Activated T-cell treated with anti-CD3 and anti-CD28 coated beads, Interleukin-2, amount 50 U/mL, for 48 hours (primary cell): ENCODE data around the gene OAF.
A peak's percentile ranks its signal among the peaks of the same experiment; 100 is the strongest.
"Not testable (repeated sequence)": the region's sequence is repeated elsewhere in the genome, so short reads cannot be mapped to it uniquely, and the experiment has no call there.

Experiments
- DNase-seq, 2 experiments: peaks; one replicate each; pipeline ENCODE4 v3.0.0-alpha.2; 2020

OAF gene

DNA sequence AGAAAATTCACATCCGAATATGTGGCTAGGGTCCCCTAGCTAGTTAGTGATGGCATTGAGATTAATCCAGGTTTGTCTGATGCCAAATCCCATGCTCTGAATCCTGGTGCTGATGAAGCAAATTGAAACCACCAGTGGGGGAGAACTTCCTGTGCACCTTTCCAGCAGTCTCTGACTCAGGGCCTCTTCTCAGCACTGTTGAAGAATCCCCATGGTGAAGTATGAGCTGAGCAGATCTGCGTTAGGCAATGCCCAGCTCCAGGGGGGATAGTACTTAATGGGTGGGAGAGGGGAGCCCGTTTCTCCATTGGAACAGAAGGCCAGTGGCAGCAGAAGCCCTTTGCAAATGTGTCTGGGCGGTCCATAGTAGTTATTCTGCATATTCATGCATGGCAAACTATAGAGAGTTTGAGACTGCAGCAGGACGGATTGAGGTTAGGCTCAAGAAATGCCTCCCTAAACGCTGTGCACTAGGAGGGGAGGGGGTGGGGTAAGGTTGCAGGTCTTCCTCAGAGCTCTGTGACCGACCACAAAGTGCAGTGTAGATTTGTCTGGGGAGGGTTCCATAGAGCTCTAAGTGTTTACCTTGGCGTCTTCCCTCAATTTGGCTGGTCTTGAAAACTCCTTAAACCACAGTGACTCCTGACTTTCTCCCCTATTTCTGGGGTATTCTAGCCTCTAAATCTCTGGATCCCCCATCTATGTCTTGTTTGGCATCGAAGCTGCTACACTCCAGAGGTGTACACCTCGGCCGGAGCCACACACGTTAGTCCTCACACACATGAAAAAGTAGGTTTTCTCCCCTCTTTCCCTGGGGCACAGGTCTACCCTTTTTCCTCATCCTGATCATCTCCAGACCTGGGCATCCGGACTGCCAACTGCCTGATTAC, 33.9 kb downstream of the OAF start:
- DNase-seq = no peak

DNA sequence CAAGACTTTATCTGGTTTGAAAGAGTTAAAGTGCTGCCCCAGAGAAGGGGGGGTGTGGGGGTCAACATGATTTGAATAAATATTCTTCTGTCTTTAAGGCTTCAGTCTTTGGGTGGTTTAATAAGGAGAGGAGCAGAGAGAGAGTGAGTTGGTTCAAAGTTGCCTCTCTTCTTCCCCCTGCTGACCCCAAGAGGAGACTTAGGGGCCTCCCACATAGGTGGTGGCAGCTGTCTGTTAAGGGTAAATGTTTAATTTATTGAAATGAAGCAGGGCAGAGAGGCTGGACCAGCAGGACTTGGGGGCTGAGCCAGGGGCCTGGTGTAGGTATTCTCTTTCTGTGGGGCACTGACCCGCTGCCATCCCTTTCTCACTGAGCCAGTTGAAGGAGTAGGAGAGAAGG, 34.6 kb downstream of the OAF start:
- no peak for DNase-seq

DNA sequence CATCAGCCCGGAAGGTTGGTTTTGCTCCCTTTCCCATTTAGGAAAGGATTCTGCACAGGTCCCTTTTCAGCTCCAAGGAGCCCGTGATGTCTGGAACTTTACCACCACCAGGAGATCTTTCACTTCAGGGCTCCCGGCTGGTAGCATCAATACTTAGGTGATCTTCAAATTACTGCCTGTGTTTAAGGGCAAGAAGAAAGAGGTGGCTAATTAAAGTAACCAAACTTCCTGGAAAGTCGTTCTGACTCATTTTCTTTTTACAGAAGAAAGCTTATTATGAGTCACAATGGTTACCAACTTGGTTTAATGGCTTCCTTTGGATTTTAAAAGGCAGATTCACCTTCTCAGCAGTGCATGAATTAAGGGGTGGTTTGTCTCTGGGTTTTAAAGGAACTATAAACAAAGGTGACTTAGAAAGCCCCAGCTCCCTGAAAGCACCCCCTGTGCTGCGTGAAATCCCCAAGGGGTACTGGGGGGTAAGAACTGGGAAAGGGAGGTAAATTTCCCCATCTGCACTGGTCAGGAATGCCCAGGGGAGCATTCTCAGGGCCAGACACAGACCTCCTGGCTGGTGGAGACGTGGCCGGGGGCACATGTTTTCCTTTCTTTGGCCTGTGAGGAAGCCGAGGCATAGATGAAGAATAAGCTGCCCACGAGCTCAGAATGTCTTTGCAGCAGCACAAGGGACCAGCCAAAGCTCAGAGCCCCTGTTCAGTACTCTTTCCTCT, 37.9 kb downstream of the OAF start:
- peak; percentile 39 to 41 for DNase-seq

DNA sequence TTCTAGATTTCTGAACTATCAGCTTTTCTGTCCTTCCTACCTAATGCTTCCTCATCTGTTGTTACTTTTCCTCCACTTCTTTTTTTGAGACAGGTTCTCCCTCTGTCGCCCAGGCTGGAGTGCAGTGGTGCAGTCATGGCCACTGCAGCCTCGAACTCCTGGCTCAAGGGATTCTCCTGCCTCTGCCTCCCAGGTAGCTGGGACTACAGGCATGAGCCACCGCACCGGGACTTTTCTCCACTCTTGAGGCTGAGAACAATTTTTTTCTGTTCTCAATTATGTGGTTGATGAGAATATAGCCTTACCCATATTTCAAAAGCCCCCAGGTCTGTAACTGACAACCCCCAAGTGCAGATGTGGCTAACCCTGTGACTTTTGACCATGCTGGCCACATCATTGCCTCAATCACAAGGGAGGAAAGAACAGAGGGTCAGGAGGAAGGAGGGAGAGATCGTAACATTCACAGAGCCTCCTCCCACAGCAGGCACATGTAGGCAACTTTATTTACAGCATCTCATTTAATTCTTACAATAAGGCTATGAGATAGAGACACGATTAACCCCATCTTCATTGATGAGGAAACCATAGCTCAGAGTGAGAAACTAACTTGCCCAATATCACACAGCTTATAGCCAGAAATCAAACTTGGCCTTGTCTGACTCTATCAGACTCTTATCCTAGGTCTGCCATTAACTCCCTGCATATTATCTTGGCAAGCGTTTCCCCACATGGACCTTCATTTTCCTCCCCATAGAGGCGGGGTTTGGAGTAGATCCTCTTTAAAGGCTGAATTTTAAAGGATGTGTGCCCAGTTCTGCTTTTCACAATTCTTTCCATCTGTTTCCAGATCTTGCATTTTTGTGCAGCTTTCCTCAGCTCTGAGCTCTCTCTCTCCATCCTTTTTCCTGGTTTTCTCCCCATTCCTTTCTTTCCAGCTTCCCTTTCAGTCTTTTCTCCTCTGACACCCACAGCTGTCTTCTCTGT, 38.7 kb downstream of the OAF start:
- DNase-seq = no peak

DNA sequence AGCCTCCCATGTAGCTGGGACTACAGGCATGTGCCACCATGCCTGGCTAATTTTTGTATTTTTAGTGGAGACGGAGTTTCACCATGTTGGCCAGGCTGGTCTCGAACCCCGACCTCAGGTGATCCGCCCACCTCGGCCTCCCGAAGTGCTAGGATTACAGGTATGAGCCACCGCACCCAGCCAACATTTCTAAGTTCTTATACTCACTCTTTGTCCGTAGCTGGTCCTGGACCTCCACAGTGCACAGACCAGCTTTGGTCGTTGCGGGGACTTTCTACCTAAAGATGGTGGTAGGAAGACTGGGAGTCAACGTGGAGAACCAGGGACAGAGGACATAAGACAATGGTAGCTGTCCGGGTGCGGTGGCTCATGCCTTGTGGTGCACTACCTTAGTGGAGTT, 42.5 kb downstream of the OAF start:
- not testable (repeated sequence) for DNase-seq

DNA sequence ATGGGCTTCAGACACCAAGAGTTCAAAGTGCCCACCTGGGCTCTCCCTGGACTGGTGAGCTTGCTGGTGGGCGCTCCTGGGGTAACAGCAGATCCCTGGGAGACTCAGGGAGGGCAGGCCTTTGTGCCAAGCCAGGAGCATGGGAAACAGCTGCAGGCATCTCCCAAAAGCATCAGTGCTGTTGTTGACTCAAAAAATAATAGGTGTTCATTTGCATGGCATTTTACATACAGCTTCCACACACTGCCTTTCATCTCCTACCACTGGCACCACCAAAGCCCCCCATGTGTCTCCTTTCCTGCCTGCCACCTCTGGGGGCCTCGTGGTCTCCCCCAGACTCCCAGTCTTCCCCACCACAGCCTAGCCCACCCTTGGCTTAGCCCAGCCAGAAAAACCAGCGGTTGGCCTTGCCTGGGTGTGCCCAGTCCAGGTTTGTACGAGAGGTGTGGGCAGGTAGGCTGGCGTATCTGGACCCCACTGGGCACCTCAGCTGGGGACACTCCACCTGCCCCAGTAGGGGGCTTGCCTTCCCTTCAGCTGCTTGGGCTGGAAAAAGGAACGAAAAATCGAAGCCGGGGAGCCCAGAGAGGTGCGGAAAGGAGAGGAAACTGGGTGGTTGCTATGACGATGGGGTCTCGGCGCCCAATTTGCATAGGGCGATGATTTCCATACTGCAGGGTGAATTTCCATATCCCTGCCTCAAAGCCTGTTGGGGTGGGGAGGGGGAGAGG, 44.1 kb downstream of the OAF start:
- no peak for DNase-seq

DNA sequence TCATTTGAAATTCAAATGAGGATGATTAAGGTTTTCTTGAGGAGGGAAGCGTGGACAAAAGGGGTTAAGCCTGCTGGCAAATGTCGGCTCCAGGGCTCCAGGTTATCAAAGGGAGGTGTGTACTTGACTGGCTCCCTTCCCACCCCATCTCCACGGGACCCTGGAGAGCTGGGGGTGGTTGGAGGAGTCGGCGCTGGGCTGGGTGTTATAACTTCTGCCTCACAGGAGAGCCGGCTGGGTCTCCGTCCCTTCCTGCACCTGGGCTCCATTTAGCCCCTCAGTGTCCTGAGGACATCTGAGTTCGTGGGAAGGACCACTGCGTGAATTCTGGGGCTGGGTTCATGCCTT, 44.7 kb downstream of the OAF start:
- DNase-seq = no peak

DNA sequence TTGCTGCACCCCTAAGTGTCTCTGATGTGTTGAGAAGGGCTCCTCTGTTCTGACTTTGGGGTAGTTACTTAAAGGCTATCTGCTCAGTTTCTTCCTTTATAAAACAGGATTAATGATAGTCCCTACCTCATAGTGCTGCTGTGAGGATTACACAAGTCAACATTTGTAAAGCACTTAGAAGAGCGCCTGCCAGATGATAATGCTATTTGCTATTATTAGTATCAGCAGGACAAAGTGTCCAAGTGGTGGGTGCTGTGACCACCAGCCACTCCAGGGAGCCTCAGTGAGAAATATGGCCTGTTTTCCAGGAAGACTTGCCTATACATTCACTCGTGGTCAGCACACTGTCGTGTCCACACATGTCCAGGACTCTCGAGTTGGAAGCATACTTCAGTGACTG, 45.3 kb downstream of the OAF start:
- DNase-seq = no peak

DNA sequence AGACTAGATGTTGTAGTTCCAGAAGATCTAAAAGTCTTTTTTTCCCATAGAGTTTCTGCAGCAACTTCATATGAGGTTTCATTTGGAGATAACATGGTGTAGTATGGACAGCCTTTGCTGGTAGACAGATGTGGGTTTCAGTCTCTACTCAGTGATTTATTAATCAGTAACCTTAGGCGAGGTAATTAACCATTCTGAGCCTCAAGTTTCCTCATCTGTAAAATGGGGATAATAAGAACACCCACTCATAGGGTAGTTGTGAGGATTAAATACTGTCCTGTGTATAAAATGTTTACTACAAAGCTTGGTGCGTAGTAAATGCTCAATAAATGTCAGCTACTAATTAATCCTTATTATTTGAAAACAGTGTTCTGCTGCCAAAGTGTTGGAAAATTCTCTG, 45.9 kb downstream of the OAF start:
- no peak for DNase-seq

DNA sequence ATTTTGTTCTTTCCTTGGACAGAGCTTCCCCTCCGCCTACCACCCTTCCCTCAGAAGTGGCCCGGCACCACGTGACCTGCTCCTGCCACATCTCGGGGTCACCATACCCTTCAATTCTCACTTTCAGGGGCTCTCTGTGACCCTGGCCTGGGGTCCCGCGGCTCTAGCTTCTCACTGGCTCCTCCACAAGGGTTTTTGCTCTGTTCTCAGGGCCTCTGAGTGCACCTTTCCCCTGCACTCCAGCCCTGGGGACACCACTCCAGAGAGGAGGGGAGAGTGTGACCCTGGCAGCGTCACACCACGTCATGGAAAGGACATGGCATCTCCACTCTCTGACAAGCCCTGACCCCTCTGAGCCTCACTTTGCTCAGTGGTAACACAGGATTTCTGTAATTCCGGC, 46.5 kb downstream of the OAF start:
- no peak for DNase-seq

DNA sequence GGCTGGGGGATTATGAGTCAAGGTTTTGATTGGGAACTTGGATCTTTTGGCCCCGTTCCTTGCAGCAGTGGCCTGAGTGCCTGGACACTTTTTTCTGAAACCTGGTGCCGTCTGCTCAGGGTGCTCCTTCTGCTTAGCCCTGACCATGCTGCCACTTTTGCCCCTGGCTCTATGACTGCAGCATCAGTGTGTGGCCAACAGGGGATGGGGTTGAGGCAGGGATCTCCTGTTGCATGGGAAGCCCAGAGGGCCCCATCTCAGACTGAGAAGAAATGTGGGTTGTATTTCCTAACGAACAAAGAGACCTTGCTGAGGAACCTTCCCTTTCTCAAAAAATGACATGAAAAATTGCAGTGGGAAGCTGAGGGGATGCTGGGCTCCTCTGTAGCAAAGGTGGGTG, 47.8 kb downstream of the OAF start:
- DNase-seq = no peak

DNA sequence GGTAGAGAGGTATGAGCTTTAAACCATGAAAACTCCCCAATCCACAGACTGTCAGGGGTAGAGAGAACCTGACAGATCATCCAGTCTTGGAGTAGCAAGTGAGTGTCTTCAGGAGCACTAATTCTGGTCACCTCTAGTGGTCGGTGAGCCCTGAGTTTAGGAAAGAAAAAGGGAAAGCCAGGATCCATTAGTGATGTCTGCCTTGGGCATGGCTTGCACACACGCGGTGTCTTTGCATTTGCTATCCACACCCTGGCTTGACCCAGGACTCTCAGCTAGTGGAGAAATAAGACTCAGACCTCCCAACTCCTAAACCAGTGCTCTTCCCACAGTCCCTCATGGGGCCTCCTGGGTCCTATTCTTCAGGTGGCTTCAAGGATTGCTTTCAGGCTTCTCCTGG, 48.4 kb downstream of the OAF start:
- no peak for DNase-seq

DNA sequence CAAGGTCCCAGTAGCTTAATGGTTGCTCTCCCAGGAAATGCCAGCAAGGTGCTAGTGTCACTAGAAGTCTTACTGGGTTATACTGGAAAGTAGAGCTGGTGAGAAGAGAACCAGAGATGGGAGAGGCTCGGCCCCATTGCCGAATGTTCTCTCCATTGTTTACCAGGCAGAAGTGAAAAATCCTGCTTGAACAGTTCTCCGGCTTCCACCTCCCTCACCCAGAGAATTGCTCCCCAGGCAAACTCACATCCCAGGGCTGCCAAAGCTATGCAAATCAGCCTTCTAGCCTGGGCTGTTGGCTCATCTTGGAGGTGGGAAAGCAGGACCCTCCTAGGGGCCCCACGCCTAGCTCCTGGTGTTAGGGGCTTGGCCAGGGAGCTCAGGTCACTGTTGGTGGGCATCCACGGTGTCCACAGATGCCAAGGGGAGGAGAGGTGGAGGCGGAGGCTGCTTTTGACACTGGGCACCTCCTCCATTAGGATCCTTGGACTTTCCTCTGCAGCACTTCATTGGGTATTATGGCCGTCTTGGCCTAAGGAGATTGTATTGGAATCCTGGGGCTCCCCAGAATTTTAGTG, 49.2 kb downstream of the OAF start:
- no peak for DNase-seq

DNA sequence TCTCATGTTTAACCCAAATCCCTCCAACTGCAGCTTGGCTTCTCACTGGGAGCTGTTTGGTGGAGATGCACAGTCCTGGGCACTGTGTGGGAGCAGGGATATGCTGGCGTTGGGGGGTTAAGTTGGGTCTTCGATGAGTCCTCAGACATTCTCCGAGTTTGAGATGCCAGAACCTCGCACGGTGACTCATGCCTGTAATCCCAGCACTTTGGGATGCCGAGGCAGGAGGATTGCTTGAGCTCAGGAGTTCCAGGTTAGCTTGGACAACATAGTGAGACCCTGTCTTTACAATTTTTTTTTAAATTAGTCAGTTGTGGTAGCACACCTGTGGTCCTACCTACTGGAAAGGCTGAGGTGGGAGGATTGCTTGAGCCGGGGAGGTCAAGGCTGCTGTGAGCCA, 49.8 kb downstream of the OAF start:
- no peak for DNase-seq

DNA sequence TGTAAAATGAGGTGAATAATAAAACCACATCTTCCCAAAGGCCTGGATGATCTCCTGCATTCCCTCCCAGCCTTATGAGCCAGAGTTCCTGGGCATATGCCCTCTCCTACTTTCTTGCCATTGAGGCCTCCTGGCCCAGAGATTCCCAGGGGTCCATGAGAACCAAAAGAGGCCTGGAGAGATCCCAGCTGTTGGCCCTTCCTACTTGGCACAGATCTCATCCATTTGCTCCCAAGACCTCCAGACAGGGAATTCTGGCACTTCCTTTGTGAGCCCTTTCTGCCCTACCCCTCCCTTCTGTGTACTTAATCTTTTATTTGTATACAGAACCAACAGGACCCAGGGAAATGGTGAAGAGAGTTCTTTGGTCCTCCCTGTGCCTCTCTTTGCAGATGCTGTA, 50.5 kb downstream of the OAF start:
- DNase-seq = no peak

DNA sequence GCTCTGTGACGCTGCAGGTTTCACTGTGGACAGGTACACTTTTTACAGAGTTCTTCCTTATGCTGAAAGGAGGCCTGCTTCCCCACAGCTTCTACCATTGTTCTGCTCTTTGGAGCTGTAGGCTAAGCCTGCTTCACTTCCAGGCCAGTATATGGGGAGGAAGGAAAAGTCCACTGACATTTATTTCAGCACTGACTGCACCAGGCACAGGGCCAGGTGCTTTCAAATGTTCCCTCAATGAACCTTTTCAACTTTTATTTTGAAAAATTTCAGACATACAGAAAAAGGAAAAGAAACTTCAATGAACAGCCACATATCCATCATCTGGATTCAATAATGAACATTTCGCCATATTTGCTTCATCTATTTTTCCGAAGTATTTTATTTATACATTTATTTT, 51.1 kb downstream of the OAF start:
- no peak for DNase-seq

DNA sequence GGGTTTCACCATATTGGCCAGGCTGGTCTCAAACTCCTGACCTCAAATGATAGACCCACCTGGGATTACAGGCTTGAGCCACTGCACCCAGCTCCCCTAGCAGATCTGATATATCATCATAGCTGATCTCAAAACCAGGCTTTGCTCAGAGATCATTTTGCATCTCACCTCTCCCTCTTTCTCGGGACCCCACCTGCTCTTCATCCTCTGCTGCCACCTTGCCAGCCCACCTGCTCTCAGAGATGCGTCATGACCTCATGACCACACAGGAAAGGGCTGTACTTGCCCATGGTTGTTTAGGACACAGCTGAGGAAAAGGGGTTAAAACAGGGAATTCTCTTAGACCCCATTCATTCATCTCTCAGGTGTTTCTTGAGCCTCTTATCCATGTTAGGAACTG, 56.5 kb downstream of the OAF start:
- DNase-seq = no peak

DNA sequence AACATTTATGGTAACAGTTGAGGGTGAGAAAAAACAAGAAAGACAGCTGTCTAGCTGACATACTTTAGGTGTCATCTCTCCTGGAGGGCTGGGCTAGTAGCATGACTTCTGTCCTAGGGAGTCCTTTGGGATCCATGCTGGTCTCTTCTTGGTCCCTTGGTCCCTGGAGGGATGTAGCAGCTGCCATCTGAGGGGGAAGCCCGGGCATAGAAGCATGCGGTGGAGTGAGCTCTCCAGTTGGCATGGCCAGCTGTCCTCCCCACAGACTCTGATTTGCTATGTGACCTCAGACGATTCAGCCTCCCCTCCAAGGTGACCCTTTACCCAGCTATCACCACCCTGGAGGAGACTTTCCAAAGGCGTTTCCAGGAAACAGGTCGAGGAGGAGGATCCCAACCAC, 57.9 kb downstream of the OAF start:
- no peak for DNase-seq

DNA sequence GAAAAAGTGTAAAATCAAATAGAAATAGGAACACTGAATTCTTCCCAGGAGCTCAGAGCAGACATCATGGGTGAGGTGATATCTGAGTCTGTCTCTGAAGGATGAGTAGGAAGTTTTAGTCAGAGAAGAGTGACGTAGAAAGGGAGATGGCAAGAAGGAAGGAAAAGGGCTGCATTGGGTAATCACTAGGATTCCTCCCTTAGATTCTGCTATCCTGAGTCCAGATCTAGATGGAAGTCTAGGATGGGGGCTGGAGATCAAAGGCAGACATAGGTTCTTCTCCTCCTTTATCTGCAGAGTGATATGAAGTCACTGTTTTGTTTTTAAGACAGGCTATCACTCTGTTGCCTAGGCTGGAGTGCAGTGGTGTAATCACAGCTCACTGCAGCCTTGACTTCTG, 59.6 kb downstream of the OAF start:
- no peak for DNase-seq

DNA sequence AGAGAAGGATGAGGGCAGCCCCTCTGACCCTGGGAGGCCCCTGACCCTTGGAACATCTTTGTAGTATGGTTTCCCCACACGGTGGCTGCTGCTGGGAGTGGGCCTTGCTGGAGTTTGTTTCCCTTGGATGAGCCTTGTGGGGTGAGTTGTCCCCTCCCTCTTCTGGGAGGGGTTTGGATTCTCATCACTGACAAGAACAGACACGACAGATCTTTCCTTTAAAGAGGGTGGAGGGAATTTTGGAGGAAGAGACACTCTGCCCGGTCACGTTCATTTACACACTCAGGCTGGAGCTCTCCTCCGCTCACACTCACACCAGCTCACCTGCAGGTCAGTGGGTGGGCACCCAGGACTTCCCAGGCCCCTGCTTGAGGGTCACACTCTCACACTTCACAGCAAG, 60.8 kb downstream of the OAF start:
- no peak for DNase-seq

DNA sequence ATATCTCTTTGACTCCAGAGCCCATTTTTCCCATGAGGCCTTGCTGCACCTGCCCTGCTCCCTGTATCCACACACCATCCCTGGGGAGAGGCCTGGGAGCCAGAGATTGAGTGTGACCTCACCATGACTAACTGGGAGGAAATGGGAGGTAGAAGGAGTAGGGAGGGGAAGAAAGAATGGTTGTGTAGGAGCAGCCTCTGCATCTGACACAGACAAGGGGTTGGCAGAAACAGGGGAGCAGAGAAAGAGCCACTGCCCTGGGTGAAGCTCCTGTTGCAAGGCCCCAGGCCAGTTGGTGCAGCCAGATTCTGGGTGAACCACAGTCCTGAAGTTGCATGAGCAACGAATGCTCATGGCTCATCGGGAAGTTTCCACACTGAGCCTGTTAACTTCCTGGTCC, 61.5 kb downstream of the OAF start:
- DNase-seq = no peak

DNA sequence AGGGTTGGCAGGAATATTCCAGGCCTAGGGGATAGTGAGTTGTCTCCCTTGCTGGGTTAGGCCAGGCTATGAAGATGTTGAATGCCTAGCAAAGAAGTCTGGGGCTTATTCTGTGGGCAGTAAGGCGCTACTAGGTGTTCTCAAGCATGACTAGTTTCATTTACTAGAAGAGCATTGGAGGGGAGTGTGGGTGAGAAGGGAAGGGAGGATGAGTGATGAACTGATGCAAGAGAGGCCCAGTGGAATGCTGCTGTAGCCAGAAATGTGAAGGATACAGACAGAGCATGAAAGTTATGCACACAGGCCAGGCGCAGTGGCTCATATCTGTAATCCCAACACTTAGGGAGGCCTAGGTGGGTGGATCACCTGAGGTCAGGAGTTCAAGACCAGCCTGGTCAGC, 62.6 kb downstream of the OAF start:
- DNase-seq = no peak
